Measurements from ENCODE around the gene TEX36. TPM values are rescaled to one million over a fixed set of nuclear protein-coding genes. Genes with fewer than 3 reads are reported as not detected.

TEX36 gene
- total RNA-seq, 1 experiment from 2014 or later = not detected

DNA sequence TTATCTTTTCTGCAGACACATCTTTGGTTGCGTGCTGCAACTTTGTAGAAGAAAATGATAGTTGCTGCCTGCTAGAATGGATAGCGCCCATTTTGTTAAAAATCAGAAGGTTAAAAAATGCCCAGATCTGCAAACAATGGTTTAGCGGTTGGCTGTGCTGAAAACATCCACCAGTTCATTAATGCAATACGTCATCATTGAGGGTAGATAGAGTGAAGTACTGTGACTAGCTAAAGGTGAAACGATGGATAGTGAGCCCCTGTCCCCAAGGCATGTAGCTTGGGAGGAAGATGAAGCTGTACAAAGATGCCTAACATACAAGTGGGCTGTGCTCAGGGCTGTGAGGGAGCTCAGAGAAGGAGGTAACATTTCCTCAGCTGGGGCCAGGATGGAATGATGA is 48.4 kb downstream of the TEX36 start:
- Histone ChIP-seq H2AFZ (ENCODE audit: low read length) (no peak overlapping the region), H3K4me2 (ENCODE audit: insufficient read depth, insufficient read length, low read length) (no peak overlapping the region), H2BK120ac (ENCODE audit: low read depth, low read length, poor library complexity, severe bottlenecking) (no peak overlapping the region), H3K23me2 (ENCODE audit: insufficient read length, low read depth, low read length, poor library complexity, severe bottlenecking) (no peaks in the 10 kb centered on the region), H2AK5ac (ENCODE audit: insufficient read length, low read length) (no peak overlapping the region), H4K20me1 (ENCODE audit: control insufficient read depth, insufficient read depth, insufficient read length) (no peaks in the 10 kb centered on the region), H3K18ac (ENCODE audit: insufficient read length, low read depth, low read length) (no peak overlapping the region), H3T11ph (ENCODE audit: low read length) (no peak overlapping the region), H3K27me3 (ENCODE audit: insufficient read depth, low read length) (no peaks in the 10 kb centered on the region), H3K4ac (ENCODE audit: low read depth, low read length) (no peak overlapping the region), H3K56ac (ENCODE audit: insufficient read length, low read depth, low read length) (no peak overlapping the region), H3K9ac (ENCODE audit: extremely low read depth, insufficient read length, low read length) (no peak overlapping the region), H3K23ac (ENCODE audit: insufficient read length, low read depth, low read length) (no peak overlapping the region), H3K27ac (ENCODE audit: insufficient read length, low read depth, low read length) (no peak overlapping the region), H2BK12ac (ENCODE audit: insufficient read length, low read depth, low read length) (no peak overlapping the region), H3K9me3 (ENCODE audit: control insufficient read depth, low read depth, low read length) (no peaks in the 10 kb centered on the region), H2BK15ac (ENCODE audit: low read depth, low read length) (no peak overlapping the region), H2BK20ac (ENCODE audit: low read depth, low read length, poor library complexity, severe bottlenecking) (no peak overlapping the region), H3K79me2 (ENCODE audit: insufficient read depth, low read length) (no peaks in the 10 kb centered on the region), H2BK5ac (ENCODE audit: insufficient read length, low read length) (no peak overlapping the region), H4K91ac (ENCODE audit: insufficient read length, low read depth, low read length) (no peak overlapping the region), H4K5ac (ENCODE audit: insufficient read length, low read depth, low read length) (no peak overlapping the region), H3K4me1 (ENCODE audit: insufficient read depth, low read length) (no peaks in the 10 kb centered on the region; the same call in 1 of the 2 replicates), H4K8ac (replicated peaks; ENCODE audit: insufficient read length, low read depth, low read length) (no peak overlapping the region), H3K79me1 (ENCODE audit: insufficient read depth, low read depth, low read length, poor library complexity, severe bottlenecking) (no peaks in the 10 kb centered on the region), H3K14ac (ENCODE audit: insufficient read depth, low read length) (no peak overlapping the region)
- H3K4me1 Mint-ChIP-seq = peaks cover 11 to 15% of the 10 kb centered on the region in 2 experiments; a peak in 3 of 4 replicates
- no peak overlapping the region for H3K4me3 Mint-ChIP-seq
- TF ChIP-seq CTCF (conservative IDR thresholded peaks at IDR 0.05) = no peak
- DNase-seq = no peak
- H3K27ac Mint-ChIP-seq = no peak overlapping the region
- H3K36me3 Mint-ChIP-seq (ENCODE audit: insufficient read depth in 1 of 3, low read depth in 3 of 3) = no peaks in the 10 kb centered on the region
- no CpG with 5 or more reads among the region's 5 CpGs for WGBS (ENCODE audit: extremely low coverage, insufficient read length, low lambda C conversion rate)
- no peaks in the 10 kb centered on the region for H3K9me3 Mint-ChIP-seq
- no peaks in the 10 kb centered on the region; the same call in none of the 2 replicates for H3K27me3 Mint-ChIP-seq (ENCODE audit: low read depth)
